ENCODE results near the gene SPZ1.

The SPZ1 gene

GRCh38 chr5:80360914-80361444 is 41.2 kb downstream of the SPZ1 start:
- no peak overlapping the region for H3K4me3 ChIP-seq (ENCODE audit: low read depth, low read length)
- TF ChIP-seq CTCF (IDR thresholded peaks at IDR 0.05; ENCODE audit: low read depth, low read length) = no peak

DNA sequence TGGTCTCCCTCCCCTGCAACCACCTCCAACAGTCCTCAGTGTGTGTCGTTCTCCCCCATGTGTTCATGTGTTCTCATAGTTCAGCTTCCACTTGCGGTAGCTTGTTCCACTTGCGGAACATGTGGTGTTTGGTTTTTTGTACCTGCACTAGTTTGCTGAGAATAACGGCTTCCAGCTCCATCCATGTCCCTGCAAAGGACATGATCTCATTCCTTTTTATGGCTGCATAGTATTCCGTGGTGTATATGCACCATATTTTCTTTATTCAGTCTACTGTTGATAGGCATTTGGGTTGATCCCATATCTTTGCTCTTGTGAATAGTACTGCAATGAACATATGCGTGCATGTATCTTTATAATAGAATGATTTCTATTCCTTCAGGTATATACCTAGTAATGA is 45.1 kb downstream of the SPZ1 start:
- H3K4me3 ChIP-seq (ENCODE audit: low read depth, low read length) = no peak overlapping the region
- TF ChIP-seq CTCF (IDR thresholded peaks at IDR 0.05; ENCODE audit: low read depth, low read length) = no peak

DNA sequence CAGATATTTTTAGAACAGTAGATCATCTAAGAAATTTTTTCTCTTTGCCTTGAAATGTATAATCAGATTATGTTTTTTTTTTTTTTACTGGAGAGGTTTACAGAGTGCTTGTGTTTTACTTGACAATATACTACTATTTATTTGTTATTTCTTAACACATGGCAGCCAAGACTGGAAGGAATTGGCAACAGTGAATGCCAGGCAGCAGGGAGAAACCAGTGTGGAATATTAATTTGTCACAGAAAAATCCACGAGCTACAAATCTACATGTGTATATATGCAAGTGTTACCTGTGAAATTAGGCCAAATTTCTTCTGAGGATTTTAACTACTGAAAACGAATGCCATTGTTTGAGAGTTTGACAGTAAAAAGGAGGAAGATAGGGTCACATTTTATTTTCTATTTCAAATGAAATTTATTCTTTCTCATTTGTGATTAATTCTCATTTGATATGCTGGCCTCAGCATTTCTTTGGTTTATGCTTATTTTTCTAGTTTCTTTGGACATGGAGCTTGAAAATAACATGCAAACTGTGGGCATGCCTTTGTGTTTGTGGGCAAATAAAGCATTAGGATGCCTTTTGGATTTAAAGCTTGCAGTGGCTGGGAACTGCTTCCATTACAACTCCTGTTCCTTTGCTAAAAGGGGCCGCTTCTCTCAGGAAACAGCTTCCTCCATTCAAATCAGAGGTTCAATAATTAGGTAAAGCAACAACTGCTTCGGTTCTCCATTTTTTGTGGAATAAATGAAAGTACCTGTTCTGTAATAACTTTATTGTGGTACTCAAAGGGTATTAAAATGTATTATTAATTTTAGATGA is 49.1 kb downstream of the SPZ1 start:
- TF ChIP-seq CTCF (IDR thresholded peaks at IDR 0.05; ENCODE audit: low read depth, low read length) = no peak
- H3K4me3 ChIP-seq (ENCODE audit: low read depth, low read length) = no peak overlapping the region

DNA sequence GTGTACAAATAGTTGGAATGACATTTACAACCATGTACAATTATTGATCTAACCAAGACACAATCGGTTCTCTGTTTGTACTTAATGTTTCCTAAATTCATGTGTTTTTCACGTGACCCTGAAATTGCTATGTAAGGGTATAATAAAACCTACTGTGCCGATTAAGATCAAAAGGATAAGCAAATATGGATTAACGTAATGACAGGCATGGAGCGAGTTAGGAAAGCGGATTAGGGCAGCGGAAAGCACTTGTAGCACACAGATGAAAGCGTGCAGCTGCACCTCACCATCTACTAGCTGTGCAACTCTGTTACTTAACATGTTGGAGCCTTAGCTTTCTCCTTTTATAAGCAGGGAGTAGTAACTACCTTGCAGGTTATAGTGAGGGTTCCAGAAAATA is 49.7 kb downstream of the SPZ1 start:
- H3K4me3 ChIP-seq (ENCODE audit: low read depth, low read length) = no peak overlapping the region
- no peak for TF ChIP-seq CTCF (IDR thresholded peaks at IDR 0.05; ENCODE audit: low read depth, low read length)

- no peak for TF ChIP-seq CTCF (IDR thresholded peaks at IDR 0.05; ENCODE audit: low read depth, low read length)
- H3K4me3 ChIP-seq (ENCODE audit: low read depth, low read length) = no peak overlapping the region
Observed at GRCh38 chr5:80370390-80370789, 50.6 kb downstream of the SPZ1 start.
